ENCODE results near the gene AGTRAP.

The AGTRAP gene

DNA sequence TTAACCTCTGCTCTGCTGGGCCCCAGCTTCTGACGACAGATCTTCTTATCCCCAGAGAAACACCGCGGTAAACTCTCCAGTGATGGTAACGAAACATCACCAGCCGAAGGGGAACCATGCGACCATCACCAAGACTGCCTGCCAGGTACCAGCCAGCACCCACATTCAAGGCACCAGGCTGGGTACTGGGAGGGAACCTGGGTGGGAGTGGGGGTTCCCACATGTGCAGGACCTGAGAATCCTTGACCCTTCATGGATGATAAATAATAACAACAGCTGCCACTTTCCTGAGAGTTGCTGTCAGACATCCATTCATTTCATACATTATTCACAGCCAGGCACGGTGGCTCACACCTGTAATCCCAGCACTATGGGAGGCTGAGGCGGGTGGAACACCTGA, 23.7 kb upstream of the AGTRAP start:
- Histone ChIP-seq H3K27ac (replicated peaks; ENCODE audit: low read length) (no peak overlapping the region), H2BK120ac (ENCODE audit: low read depth, low read length) (no peak overlapping the region), H2AK5ac (ENCODE audit: low read depth, low read length) (no peak overlapping the region), H3K4me2 (ENCODE audit: insufficient read depth, low read length, poor library complexity, severe bottlenecking) (no peak overlapping the region), H3K4me1 (ENCODE audit: control insufficient read depth in 2 of 2, insufficient read depth in 1 of 2, low read depth in 1 of 2, low read length in 2 of 2) (peaks cover 0 to 7% of the 10 kb centered on the region in 2 donors), H2BK12ac (ENCODE audit: low read length) (no peak overlapping the region), H3K79me1 (ENCODE audit: low read depth, low read length) (no peaks in the 10 kb centered on the region), H3K4ac (ENCODE audit: low read length) (no peak overlapping the region), H3K18ac (ENCODE audit: low read length) (no peak overlapping the region), H2BK15ac (ENCODE audit: low read length) (no peak overlapping the region), H3K9ac (ENCODE audit: low read depth, low read length, poor library complexity) (no peak overlapping the region), H2AFZ (ENCODE audit: low read length) (no peak overlapping the region), H3K9me3 (replicated peaks in 1 of 2; ENCODE audit: control insufficient read depth in 2 of 2, insufficient read depth in 1 of 2, low read depth in 1 of 2, low read length in 2 of 2) (no peaks in the 10 kb centered on the region), H3K27me3 (ENCODE audit: control insufficient read depth in 3 of 3, insufficient read depth in 3 of 3, low read depth in 1 of 3, low read length in 3 of 3) (no peaks in the 10 kb centered on the region), H3K4me3 (ENCODE audit: low read length in 2 of 2) (no peak overlapping the region), H2BK5ac (ENCODE audit: low read length) (no peak overlapping the region), H3K36me3 (replicated peaks in 1 of 2; ENCODE audit: control insufficient read depth in 2 of 2, insufficient read depth in 2 of 2, low read length in 2 of 2) (peaks cover 6 to 93% of the 10 kb centered on the region in 2 donors), H4K8ac (ENCODE audit: low read depth, low read length) (no peak overlapping the region), H3K14ac (ENCODE audit: low read length) (peak overlapping the region; percentile 65), H4K91ac (ENCODE audit: low read depth, low read length, poor library complexity) (no peak overlapping the region), H3K23ac (ENCODE audit: low read depth, low read length, poor library complexity) (no peak overlapping the region)
- no CpG with 5 or more reads among the region's 8 CpGs for WGBS, 2 donors (ENCODE audit: extremely low coverage in 2 of 2, insufficient read length in 2 of 2, insufficient replicate concordance in 1 of 2)
- DNase-seq (ENCODE audit: low spot score), result no peak

DNA sequence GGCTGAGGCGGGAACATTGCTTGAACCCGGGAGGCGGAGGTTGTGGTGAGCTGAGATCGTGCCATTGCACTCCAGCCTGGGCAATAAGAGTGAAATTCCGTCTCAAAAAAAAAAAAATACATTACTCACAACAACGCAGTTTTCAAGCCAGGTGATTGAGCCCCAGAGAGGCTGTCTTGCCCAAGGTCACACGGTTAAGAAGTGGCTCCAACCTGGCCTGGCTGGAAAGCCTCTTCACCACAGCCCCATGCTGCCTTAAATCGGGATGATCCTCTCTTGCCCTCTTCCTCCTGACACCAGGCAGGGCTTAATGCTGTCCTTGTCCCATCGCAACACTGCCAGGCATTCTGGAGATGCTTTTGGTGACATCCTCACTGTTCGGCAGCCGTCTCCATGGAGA, 22.8 kb upstream of the AGTRAP start:
- H3K4me2 ChIP-seq (ENCODE audit: insufficient read depth, low read length, poor library complexity, severe bottlenecking), result no peak overlapping the region
- H3K79me1 ChIP-seq (ENCODE audit: low read depth, low read length), result no peaks in the 10 kb centered on the region
- H2AFZ ChIP-seq (ENCODE audit: low read length), result no peak overlapping the region
- no peak overlapping the region for H3K18ac ChIP-seq (ENCODE audit: low read length)
- no peaks in the 10 kb centered on the region for H3K9me3 ChIP-seq (replicated peaks in 1 of 2; ENCODE audit: control insufficient read depth in 2 of 2, insufficient read depth in 1 of 2, low read depth in 1 of 2, low read length in 2 of 2)
- no peak overlapping the region for H2AK5ac ChIP-seq (ENCODE audit: low read depth, low read length)
- no peak overlapping the region for H4K91ac ChIP-seq (ENCODE audit: low read depth, low read length, poor library complexity)
- no peak overlapping the region for H2BK12ac ChIP-seq (ENCODE audit: low read length)
- H4K8ac ChIP-seq (ENCODE audit: low read depth, low read length), result no peak overlapping the region
- H3K9ac ChIP-seq (ENCODE audit: low read depth, low read length, poor library complexity), result no peak overlapping the region
- H3K14ac ChIP-seq (ENCODE audit: low read length), result no peak overlapping the region
- H3K4ac ChIP-seq (ENCODE audit: low read length), result no peak overlapping the region
- DNase-seq (ENCODE audit: low spot score), result no peak
- no peak overlapping the region for H2BK15ac ChIP-seq (ENCODE audit: low read length)
- no peaks in the 10 kb centered on the region for H3K4me1 ChIP-seq (ENCODE audit: control insufficient read depth in 2 of 2, insufficient read depth in 1 of 2, low read depth in 1 of 2, low read length in 2 of 2)
- no peak overlapping the region for H3K27ac ChIP-seq (replicated peaks; ENCODE audit: low read length)
- no CpG with 5 or more reads among the region's 11 CpGs for WGBS, 2 donors (ENCODE audit: extremely low coverage in 2 of 2, insufficient read length in 2 of 2, insufficient replicate concordance in 1 of 2)
- H3K4me3 ChIP-seq (ENCODE audit: low read length in 2 of 2), result no peak overlapping the region
- no peak overlapping the region for H2BK5ac ChIP-seq (ENCODE audit: low read length)
- no peaks in the 10 kb centered on the region for H3K27me3 ChIP-seq (ENCODE audit: control insufficient read depth in 3 of 3, insufficient read depth in 3 of 3, low read depth in 1 of 3, low read length in 3 of 3)
- no peak overlapping the region for H3K23ac ChIP-seq (ENCODE audit: low read depth, low read length, poor library complexity)
- H3K36me3 ChIP-seq (replicated peaks in 1 of 2; ENCODE audit: control insufficient read depth in 2 of 2, insufficient read depth in 2 of 2, low read length in 2 of 2), result peaks cover 6 to 85% of the 10 kb centered on the region in 2 donors
- H2BK120ac ChIP-seq (ENCODE audit: low read depth, low read length), result no peak overlapping the region

GRCh38 chr1:11714831-11715575, 20.9 kb upstream of the AGTRAP start:
- Histone ChIP-seq H2AK5ac (ENCODE audit: low read depth, low read length) (no peak overlapping the region), H4K8ac (ENCODE audit: low read depth, low read length) (no peak overlapping the region), H3K27me3 (ENCODE audit: control insufficient read depth in 3 of 3, insufficient read depth in 3 of 3, low read depth in 1 of 3, low read length in 3 of 3) (no peaks in the 10 kb centered on the region), H3K4ac (ENCODE audit: low read length) (no peak overlapping the region), H2BK5ac (ENCODE audit: low read length) (no peak overlapping the region), H3K4me3 (ENCODE audit: low read length in 2 of 2) (no peak overlapping the region), H2BK12ac (ENCODE audit: low read length) (no peak overlapping the region), H3K9me3 (replicated peaks in 1 of 2; ENCODE audit: control insufficient read depth in 2 of 2, insufficient read depth in 1 of 2, low read depth in 1 of 2, low read length in 2 of 2) (no peaks in the 10 kb centered on the region), H3K4me2 (ENCODE audit: insufficient read depth, low read length, poor library complexity, severe bottlenecking) (no peak overlapping the region), H3K27ac (replicated peaks; ENCODE audit: low read length) (no peak overlapping the region), H3K36me3 (replicated peaks in 1 of 2; ENCODE audit: control insufficient read depth in 2 of 2, insufficient read depth in 2 of 2, low read length in 2 of 2) (peaks cover 1 to 78% of the 10 kb centered on the region in 2 donors), H3K79me1 (ENCODE audit: low read depth, low read length) (no peaks in the 10 kb centered on the region), H3K18ac (ENCODE audit: low read length) (no peak overlapping the region), H4K91ac (ENCODE audit: low read depth, low read length, poor library complexity) (no peak overlapping the region), H2BK120ac (ENCODE audit: low read depth, low read length) (no peak overlapping the region), H3K4me1 (ENCODE audit: control insufficient read depth in 2 of 2, insufficient read depth in 1 of 2, low read depth in 1 of 2, low read length in 2 of 2) (no peaks in the 10 kb centered on the region), H2BK15ac (ENCODE audit: low read length) (no peak overlapping the region), H3K14ac (ENCODE audit: low read length) (peak overlapping the region; percentile 33), H3K23ac (ENCODE audit: low read depth, low read length, poor library complexity) (no peak overlapping the region), H2AFZ (ENCODE audit: low read length) (no peak overlapping the region), H3K9ac (ENCODE audit: low read depth, low read length, poor library complexity) (peak overlapping the region; percentile 21)
- no CpG with 5 or more reads among the region's 24 CpGs for WGBS, 2 donors (ENCODE audit: extremely low coverage in 2 of 2, insufficient read length in 2 of 2, insufficient replicate concordance in 1 of 2)
- no peak for DNase-seq (ENCODE audit: low spot score)

DNA sequence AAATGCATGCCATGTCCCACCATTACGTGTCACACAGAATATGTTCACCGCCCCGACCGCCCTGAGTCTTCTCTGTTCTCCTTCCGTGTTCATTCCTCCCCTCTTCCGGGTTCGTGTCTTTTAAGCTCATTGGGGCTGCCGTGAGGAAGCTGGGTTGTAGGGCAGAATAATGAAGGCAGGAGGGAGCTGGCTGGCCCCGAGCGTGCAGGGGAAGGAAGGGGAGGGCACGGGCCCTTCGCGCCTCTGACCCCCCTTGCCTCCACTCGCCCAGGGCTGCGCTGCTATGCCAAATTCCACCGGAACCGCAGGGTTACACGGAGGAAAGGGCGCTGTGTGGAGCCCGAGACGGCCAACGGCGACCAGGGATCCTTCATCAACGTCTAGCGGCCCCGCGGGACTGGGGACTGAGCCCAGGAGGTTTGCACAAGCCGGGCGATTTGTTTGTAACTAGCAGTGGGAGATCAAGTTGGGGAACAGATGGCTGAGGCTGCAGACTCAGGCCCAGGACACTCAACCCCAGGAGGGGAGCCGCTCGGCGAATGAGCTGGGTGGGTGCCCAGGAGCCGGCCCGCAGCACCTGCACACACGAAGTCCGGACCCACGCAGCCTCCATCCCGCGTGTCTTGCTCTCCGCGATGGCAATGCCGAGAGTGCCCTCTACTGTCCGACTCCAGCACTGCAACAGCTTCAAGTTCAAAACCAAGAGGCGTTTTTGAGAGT, 16.5 kb upstream of the AGTRAP start:
- Histone ChIP-seq H2BK5ac (ENCODE audit: low read length) (peak overlapping the region; percentile 11), H2AK5ac (ENCODE audit: low read depth, low read length) (no peak overlapping the region), H3K4me3 (ENCODE audit: low read length in 2 of 2) (no peak overlapping the region), H3K79me1 (ENCODE audit: low read depth, low read length) (no peaks in the 10 kb centered on the region), H3K4ac (ENCODE audit: low read length) (no peak overlapping the region), H4K8ac (ENCODE audit: low read depth, low read length) (no peak overlapping the region), H3K27me3 (ENCODE audit: control insufficient read depth in 3 of 3, insufficient read depth in 3 of 3, low read depth in 1 of 3, low read length in 3 of 3) (no peaks in the 10 kb centered on the region), H2BK15ac (ENCODE audit: low read length) (no peak overlapping the region), H3K4me2 (ENCODE audit: insufficient read depth, low read length, poor library complexity, severe bottlenecking) (peak overlapping the region; percentile 52), H3K27ac (replicated peaks; ENCODE audit: low read length) (no peak overlapping the region), H3K14ac (ENCODE audit: low read length) (no peak overlapping the region), H3K9me3 (replicated peaks in 1 of 2; ENCODE audit: control insufficient read depth in 2 of 2, insufficient read depth in 1 of 2, low read depth in 1 of 2, low read length in 2 of 2) (no peaks in the 10 kb centered on the region), H2AFZ (ENCODE audit: low read length) (no peak overlapping the region), H3K36me3 (replicated peaks in 1 of 2; ENCODE audit: control insufficient read depth in 2 of 2, insufficient read depth in 2 of 2, low read length in 2 of 2) (peaks cover 0 to 76% of the 10 kb centered on the region in 2 donors), H2BK12ac (ENCODE audit: low read length) (no peak overlapping the region), H3K23ac (ENCODE audit: low read depth, low read length, poor library complexity) (peak overlapping the region; percentile 83), H3K18ac (ENCODE audit: low read length) (peak overlapping the region; percentile 53), H4K91ac (ENCODE audit: low read depth, low read length, poor library complexity) (no peak overlapping the region), H3K9ac (ENCODE audit: low read depth, low read length, poor library complexity) (no peak overlapping the region), H3K4me1 (ENCODE audit: control insufficient read depth in 2 of 2, insufficient read depth in 1 of 2, low read depth in 1 of 2, low read length in 2 of 2) (no peaks in the 10 kb centered on the region), H2BK120ac (ENCODE audit: low read depth, low read length) (no peak overlapping the region)
- DNase-seq (ENCODE audit: low spot score), result peak; percentile 48
- WGBS, 2 donors (ENCODE audit: extremely low coverage in 2 of 2, insufficient read length in 2 of 2, insufficient replicate concordance in 1 of 2), result no CpG with 5 or more reads among the region's 44 CpGs

Data from neuronal stem cell (in vitro differentiated cells).